Kasumi-1 (cell line): ENCODE measurements around the gene KDM8.
A peak's percentile ranks its signal among the peaks of the same experiment; 100 is the strongest.

ENCODE experiments used
- DNase-seq, 2 experiments: peaks; one replicate each; lab custom pipeline; 2025; lab: John Stamatoyannopoulos, UW

KDM8 gene

DNA sequence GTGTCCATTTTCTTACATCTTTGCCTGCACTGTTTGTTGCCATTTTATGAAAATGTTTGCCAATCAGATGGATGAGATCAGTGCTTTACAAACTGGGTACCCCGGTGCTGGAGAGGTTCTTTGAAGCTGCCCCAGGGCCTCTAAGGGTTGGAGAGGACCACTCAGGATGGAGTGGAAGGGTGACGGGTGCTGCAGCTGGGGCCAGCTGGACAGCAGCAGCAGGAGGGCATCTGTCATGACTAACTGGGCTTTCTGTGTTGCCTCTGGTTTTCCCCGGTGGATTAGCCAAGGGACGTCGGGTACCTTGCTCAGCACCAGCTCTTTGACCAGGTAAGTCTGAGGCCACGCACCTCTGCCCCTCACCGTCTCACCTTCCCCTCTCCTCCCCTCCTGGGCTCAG, 12.3 kb downstream of the KDM8 start:
- no peak for DNase-seq

DNA sequence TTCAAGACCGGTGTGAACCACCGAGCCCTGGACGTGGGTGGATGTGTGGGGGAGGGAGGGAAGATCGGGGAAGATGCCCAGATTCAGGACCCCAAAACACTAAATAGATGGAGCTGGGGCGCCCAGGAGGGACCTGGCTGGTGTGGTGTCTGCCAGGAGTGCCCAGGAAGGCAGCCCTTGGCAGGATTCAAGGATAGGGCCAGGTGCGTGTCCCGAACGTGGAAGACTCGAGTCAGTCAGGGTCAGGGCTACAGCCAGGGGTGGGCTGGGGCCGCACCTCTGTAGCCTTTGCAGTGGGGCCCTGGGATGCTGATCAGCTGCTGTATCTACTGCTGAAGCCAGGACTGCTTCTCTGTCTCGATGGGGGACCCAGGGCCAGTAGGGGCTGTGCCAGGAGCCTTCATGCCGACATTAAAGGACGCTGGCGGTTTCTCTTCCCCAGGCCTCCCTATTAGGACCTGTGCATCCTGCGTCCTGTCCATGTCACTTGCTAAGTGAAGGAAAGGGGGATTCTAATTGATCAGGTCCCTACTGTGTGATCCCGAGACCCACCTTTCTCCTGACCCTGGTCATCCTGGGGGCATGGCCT, 13.1 kb downstream of the KDM8 start:
- DNase-seq, result no peak

- no peak for DNase-seq
Observed at GRCh38 chr16:27217256-27217655, 13.9 kb downstream of the KDM8 start.

- DNase-seq, result no peak
Observed at GRCh38 chr16:27218756-27219155, 15.4 kb downstream of the KDM8 start.

GRCh38 chr16:27219161-27219560, 15.8 kb downstream of the KDM8 start:
- DNase-seq, result no peak

- no peak for DNase-seq
Observed at GRCh38 chr16:27220120-27220519, 16.8 kb downstream of the KDM8 start.

- DNase-seq, result no peak
Observed at GRCh38 chr16:27220527-27220926, 17.2 kb downstream of the KDM8 start.

DNA sequence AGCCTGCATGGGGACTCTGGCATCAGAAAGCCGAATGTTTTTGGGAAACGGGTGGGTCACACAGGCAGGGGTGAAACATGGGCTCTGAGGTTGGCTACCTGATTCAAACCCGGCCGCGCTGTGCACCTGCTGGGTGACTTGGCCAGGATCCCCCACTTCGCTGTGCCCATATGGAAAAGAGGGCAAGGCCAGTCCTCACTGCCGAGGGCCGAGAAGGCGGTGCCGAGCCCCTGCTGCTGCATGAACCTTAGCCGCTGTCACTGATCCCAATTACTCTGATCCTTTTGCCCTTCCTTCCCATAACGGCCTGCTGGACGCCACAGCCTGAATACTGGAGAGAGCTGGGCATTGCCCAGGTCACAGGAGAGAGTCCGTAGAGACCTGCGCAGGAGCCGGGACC, 17.7 kb downstream of the KDM8 start:
- DNase-seq, result no peak

GRCh38 chr16:27221576-27222248, 18.4 kb downstream of the KDM8 start:
- no peak for DNase-seq

DNA sequence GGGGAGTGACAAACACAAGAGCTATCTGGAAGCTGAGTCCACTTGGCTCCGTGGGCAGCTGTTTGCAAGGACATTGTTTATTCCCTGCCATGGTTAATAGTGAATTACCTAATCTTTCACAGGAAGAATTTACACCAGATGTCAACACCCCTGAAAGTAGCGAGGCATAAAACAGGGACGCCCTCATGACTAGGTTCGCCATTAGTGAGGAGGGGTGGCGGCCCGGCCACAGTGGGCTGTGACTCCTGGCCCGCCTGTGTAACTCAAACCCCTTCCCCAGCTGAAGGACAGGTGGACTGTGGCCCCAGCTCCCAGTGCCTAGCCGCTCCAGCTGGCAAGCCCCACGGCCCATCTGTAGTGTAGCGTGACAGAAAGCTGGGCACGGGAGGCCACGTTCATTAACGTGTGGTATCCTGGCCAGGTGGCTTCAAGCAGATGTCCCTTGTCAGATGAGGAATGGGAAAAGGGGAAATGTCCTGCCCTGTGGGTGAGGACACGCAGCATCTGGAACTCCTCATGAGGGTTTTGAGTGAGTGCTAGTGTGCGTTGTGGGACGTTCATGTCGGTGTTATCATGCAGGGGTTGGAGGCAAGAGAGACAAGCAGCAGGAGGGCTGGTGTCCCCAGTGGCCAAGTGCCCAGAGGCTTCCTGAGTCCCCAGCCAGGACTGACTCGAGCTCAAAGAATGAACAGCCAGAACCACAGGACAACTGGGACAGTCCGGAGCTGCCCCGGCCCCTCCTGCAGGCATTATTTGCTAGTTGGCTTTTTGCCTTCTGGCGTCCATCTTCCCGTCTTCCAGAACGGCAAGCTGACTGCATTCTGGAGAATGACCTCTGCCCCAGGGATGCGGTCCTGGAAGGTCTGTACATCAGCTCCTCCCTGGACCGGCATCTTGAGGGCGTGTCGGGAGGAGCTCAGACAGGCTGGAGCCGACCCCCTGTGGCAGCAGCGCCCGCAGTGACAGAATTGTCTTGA, 19.2 kb downstream of the KDM8 start:
- no peak for DNase-seq

DNA sequence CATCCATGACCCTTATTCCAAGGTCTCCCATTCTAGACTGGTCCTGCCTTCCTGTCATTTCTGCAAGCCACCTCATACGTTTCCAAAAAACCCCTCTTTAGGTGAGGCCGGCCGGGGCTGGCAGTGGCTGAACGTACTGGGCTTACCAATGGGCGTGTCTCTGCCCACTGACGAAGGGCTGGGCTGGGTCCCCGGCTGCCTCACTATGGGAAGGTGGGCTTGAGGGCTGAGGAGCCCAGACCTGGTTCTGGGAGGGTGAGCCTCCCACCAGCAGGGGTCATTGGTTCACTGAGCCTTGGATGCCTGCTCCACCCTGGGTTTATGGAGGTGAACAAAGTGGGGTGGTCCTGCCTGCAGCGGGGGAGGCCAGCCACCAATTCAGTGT, 19.9 kb downstream of the KDM8 start:
- DNase-seq, result no peak

DNA sequence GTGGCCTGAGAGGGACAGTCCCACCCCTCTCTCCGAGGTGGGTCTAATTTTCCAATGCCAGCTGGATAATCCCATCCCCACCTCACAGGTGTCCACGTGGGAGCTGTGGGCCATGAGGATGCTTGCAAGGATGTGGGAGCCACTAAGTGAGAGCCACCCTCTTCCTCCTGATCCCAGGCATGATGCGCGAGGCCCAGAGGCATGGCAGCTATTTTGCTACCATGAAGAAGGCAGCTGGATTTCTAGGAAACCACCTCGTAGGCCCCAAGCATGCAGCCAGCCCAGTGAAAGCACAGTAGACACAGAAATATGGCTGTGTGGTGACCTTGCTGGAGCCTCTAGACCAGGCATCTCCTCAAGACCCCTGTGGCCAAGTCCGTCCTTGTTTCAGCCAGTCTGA, 20.4 kb downstream of the KDM8 start:
- DNase-seq, result no peak

GRCh38 chr16:27224271-27224737, 21.0 kb downstream of the KDM8 start:
- DNase-seq, result no peak

GRCh38 chr16:27224741-27225300, 21.5 kb downstream of the KDM8 start:
- DNase-seq, result no peak

GRCh38 chr16:27225536-27226360, 22.4 kb downstream of the KDM8 start:
- DNase-seq, result no peak

DNA sequence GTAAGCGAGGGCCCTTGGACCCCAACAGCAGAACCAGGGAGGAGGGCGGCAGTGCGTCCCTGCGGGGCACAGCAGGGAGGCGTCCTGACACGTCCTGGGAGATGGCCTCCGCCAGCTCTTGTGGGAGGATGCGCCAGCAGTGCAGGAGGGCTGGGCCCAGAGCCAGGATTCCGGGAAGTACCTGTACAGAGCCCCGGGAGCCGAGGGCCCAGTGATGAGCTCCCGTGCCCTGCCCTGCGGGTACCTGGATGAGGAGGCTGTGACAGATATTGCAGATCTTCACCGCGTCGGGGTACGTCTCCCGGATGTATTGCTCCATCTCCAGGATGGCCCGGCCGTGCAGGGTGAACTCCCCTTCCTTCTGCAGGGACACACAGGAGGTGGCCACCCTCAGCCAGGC, 23.1 kb downstream of the KDM8 start:
- DNase-seq, result no peak

DNA sequence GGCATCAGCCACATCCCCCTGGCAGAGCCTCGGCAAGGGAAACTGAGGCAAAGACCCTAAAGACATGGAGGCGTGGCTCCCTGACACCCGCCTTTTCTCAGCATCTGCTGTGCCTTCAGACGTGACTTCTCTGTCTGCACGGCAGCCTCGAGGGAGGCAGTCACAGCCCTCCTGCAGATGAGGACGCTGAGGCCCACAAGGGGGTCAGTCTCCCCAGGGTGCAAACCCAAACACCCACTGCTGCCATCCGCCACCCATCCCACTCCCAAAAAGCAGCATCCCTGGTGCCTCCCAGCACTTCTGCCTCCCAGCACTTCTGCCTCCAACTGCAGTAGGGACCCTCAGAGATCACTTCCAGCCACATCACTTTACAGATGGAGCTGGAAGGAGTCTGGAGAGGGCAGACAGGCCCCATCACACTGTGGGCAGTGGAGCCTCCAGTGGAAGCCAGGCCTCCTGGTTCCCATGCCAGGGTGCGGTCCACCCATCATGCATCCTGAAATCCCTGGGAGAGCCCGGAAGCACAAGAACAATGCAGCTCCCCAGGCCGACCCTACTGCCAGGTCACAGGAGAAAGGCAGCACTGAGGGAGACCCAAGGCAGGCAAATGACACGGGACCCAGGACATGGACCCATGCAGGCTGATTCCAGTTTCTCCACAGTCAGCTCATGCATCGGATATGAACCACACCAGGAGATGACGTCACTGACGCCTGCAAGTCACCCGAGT, 23.8 kb downstream of the KDM8 start:
- DNase-seq, result no peak

- no peak for DNase-seq
Observed at GRCh38 chr16:27228045-27228444, 24.7 kb downstream of the KDM8 start.

GRCh38 chr16:27228621-27229501, 25.5 kb downstream of the KDM8 start:
- DNase-seq, result peak in 1 of 2 experiments; percentile 3
